BLaER1 (cell line): ENCODE data around the gene COPS3.

Experiments
- H3K27ac ChIP-seq: shearing (Covaris generic); formaldehyde crosslinking; 2 replicates; pipeline ENCODE4 v1.8.1; 2022
- H3K27me3 ChIP-seq: shearing (Covaris generic); formaldehyde crosslinking; 2 replicates; pipeline ENCODE4 v1.8.1; 2022
- H3K36me3 ChIP-seq: shearing (Covaris generic); formaldehyde crosslinking; 2 replicates; pipeline ENCODE4 v1.8.1; 2022
- H3K4me1 ChIP-seq: shearing (Covaris generic); formaldehyde crosslinking; 2 replicates; pipeline ENCODE4 v1.8.1; 2022
- H3K4me2 ChIP-seq: shearing (Covaris generic); formaldehyde crosslinking; 2 replicates; pipeline ENCODE4 v1.8.1; 2022
- H3K4me3 ChIP-seq: shearing (Covaris generic); formaldehyde crosslinking; 2 replicates; pipeline ENCODE4 v1.8.1; 2022
- H3K9ac ChIP-seq: shearing (Covaris generic); formaldehyde crosslinking; 2 replicates; pipeline ENCODE4 v1.8.1; 2022
- H3K9me3 ChIP-seq: shearing (Covaris generic); formaldehyde crosslinking; 2 replicates; pipeline ENCODE4 v1.8.1; 2022
- H4K20me1 ChIP-seq: shearing (Covaris generic); formaldehyde crosslinking; 2 replicates; pipeline ENCODE4 v1.8.1; 2022
- Cebpa-rat ChIP-seq: shearing (Covaris generic); IDR thresholded peaks from 2 replicates; pipeline ENCODE4 v1.8.1; 2022

COPS3 gene

DNA sequence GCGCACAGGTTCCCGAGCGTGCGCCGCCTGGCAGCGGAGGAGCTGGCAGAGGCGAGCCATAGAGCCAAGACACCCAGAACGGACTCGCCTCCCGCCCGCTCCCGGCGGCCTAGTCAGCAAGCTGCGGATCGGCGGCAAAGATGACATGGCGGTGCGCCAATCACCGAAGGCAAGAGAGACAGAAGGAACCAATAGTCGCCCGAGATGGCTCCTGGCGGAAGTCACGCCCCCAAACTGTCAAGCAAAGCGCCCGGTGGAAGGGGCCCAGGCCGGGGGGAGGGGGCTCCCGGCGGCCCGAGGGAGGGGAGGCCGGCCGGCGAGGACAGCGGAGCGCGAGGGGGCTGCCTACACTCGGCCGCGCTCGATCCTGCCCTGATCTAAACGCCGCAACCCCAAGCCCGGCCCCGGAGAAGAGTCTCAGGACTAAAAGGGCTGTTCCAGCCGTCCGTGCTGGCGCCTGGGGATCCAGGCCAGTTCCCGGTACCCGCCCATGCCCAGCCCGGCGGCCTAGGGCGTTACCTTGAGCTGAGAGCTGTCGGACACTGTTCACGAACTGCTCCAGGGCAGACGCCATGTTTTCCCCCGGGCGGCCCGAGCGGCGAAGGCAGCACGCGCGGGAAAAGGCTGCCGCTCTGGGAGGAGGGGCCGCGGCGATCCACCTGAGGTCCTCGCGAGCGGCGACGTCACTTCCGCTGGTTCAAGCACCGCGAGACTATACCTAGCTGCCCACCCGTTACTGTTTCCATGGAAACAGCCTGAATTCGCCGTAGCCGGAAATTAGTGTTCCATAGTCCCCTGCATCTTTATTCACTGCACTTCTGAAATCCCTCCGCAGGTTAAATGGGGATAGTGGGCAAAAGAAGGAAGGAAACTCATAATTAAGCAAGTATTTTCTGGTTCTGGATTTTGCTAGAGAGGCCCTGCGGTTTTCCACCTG is at the start of gene COPS3:
TSS of gene COPS3 (minus strand) at position 634 of the 937 bp plus-strand sequence. CDS start at position 574, 60 bp downstream.
- Histone ChIP-seq H3K27me3 (no peaks in the 10 kb centered on the region), H3K9ac (peak within 1 kb of the TSS; percentile 96), H3K4me1 (peaks cover 27% of the 10 kb centered on the region), H3K4me3 (peak within 1 kb of the TSS; percentile 82), H3K36me3 (peaks cover 20% of the 10 kb centered on the region), H3K4me2 (peak within 1 kb of the TSS; percentile 86), H4K20me1 (peaks cover 47% of the 10 kb centered on the region), H3K27ac (peak within 1 kb of the TSS; percentile 97), H3K9me3 (no peaks in the 10 kb centered on the region)
- no peak for TF ChIP-seq Cebpa-rat

DNA sequence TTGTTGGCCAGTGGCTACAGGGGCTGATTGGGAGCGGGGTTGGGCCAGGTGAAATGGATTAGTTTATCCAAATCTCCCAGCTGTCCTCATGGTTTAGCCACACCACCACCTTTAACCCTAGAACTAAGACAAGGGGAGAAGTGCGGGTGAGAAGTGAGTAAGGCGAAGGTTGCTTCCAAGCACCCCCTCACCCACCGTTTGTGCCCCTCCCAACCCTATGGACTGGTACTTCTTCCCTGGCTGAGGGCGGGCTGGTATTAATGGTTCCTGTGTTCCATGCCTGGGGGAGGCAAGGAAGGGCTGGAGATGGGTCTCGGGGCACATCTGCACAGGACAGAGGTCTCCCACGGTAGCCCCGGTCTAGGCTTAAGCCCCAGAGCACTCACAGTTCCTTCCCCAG is 47.2 kb upstream of the COPS3 start:
- no peaks in the 10 kb centered on the region for H3K9me3 ChIP-seq
- no peak overlapping the region for H3K27ac ChIP-seq
- no peaks in the 10 kb centered on the region for H4K20me1 ChIP-seq
- peaks cover 21% of the 10 kb centered on the region for H3K4me1 ChIP-seq
- H3K36me3 ChIP-seq: peaks cover 4% of the 10 kb centered on the region; the same call in 1 of the 2 replicates
- no peak overlapping the region for H3K4me2 ChIP-seq
- H3K27me3 ChIP-seq: no peaks in the 10 kb centered on the region
- H3K9ac ChIP-seq: no peak overlapping the region
- no peak overlapping the region for H3K4me3 ChIP-seq
- no peak for TF ChIP-seq Cebpa-rat

DNA sequence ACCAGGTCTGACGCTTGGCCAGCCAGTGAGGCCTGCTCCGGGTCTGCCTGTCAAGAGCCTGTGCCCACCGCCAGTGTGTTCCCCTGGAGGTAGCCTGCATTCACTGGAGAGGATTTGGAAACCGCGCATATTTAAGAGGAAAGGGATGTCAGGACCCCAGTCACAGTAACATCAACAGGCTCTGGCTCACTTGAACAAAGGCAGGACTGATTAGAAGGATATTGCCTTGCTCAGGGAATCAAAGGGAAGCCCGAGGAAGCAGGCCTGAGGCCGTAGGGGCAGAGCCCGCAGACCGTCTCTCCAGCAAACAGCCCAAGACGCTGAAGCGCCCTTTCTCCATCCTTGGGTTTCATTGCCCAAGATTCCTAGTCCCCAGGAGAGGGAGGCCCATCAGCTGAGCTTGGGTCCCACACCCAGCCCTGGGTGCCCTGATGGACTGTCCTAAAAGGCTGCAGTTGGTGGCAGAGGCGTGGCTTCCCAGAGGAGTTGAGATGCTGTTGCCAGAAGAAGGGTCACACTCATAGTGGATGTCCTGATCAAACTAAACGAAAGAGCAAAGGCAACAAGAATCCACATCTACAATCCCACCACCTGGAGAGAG is 45.3 kb upstream of the COPS3 start:
- Histone ChIP-seq H3K4me2 (no peak overlapping the region), H3K4me1 (peaks cover 10% of the 10 kb centered on the region), H3K9ac (no peak overlapping the region), H3K27me3 (no peaks in the 10 kb centered on the region), H3K9me3 (no peaks in the 10 kb centered on the region), H3K27ac (no peak overlapping the region), H3K36me3 (peaks cover 4% of the 10 kb centered on the region; the same call in 1 of the 2 replicates), H3K4me3 (no peak overlapping the region), H4K20me1 (no peaks in the 10 kb centered on the region)
- TF ChIP-seq Cebpa-rat: no peak

DNA sequence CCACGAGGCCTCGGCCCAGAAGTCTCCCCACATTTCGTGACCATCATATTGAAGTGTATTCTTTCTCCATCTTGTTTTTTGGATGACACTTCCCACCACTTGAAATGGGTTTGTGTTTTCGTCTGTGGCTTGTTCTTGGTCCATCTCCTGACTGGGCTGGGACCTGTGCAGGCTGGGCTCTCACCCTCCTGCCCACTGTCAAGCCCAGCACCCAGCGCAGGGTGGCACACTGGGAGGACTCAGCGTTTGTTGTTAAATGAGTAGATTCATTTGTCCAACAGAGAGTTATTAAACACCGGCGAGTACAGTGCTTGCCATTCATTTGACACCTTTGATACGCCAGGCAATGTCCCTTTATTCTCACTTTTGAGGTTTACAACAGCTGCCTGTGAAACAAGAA is 44.8 kb upstream of the COPS3 start:
- H3K4me1 ChIP-seq: peaks cover 10% of the 10 kb centered on the region
- no peaks in the 10 kb centered on the region for H3K9me3 ChIP-seq
- no peak overlapping the region for H3K4me3 ChIP-seq
- H3K27me3 ChIP-seq: no peaks in the 10 kb centered on the region
- peak overlapping the region; percentile 38; the same call in 1 of the 2 replicates for H3K4me2 ChIP-seq
- TF ChIP-seq Cebpa-rat: no peak
- no peak overlapping the region for H3K27ac ChIP-seq
- peaks cover 4% of the 10 kb centered on the region; the same call in 1 of the 2 replicates for H3K36me3 ChIP-seq
- no peaks in the 10 kb centered on the region for H4K20me1 ChIP-seq
- H3K9ac ChIP-seq: no peak overlapping the region

DNA sequence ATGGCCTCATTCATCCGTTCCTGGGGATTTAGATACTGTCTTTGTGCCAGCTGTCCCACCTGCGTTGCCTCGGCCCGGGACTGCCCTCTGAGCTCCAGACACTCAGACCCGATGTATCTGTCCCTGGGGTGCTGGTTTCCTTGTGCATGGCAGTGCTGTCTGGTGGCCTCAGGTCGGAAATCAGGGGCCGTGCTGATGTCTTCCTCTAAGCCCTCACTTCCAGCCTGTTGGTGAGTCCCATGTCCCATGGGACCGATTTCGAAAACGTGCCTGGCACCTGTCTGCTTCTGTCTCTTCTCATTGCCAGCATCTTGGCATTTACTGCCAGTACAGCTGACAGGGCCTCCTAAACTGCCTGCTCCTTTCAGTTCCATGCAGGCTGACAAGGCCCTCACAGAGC is 44.2 kb upstream of the COPS3 start:
- H3K4me2 ChIP-seq: peak overlapping the region; percentile 38
- peaks cover 4% of the 10 kb centered on the region; the same call in 1 of the 2 replicates for H3K36me3 ChIP-seq
- H3K27ac ChIP-seq: no peak overlapping the region
- no peak for TF ChIP-seq Cebpa-rat
- H3K4me3 ChIP-seq: no peak overlapping the region
- H3K27me3 ChIP-seq: no peaks in the 10 kb centered on the region
- no peaks in the 10 kb centered on the region for H4K20me1 ChIP-seq
- H3K9me3 ChIP-seq: no peaks in the 10 kb centered on the region
- H3K4me1 ChIP-seq: peaks cover 10% of the 10 kb centered on the region
- no peak overlapping the region for H3K9ac ChIP-seq

DNA sequence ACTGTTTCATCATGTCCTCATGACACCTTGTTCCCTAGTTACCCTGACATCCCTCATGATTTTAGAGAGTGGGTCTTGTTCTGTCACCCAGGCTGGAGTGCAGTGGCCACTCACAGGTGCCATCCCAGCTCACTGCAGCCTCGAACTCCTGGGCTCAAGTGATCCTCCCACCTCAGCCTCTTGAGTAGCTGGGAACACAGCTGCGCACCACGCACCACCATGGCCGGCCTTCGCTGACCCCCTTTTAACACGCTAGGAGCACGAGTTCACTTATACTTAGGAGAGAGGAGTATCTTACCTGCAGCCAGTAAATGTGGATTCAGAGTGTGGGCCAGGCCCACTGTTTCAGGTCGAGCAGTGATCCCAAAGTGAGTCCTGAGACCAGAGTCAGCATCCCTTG is 43.6 kb upstream of the COPS3 start:
- Histone ChIP-seq H3K4me3 (no peak overlapping the region), H3K36me3 (peaks cover 4% of the 10 kb centered on the region; the same call in 1 of the 2 replicates), H4K20me1 (no peaks in the 10 kb centered on the region), H3K4me1 (peaks cover 10% of the 10 kb centered on the region), H3K27ac (no peak overlapping the region), H3K27me3 (no peaks in the 10 kb centered on the region), H3K4me2 (0 out of 2 replicates have a peak overlapping the region, but pooled peaks have one; percentile 38), H3K9me3 (no peaks in the 10 kb centered on the region), H3K9ac (no peak overlapping the region)
- no peak for TF ChIP-seq Cebpa-rat

DNA sequence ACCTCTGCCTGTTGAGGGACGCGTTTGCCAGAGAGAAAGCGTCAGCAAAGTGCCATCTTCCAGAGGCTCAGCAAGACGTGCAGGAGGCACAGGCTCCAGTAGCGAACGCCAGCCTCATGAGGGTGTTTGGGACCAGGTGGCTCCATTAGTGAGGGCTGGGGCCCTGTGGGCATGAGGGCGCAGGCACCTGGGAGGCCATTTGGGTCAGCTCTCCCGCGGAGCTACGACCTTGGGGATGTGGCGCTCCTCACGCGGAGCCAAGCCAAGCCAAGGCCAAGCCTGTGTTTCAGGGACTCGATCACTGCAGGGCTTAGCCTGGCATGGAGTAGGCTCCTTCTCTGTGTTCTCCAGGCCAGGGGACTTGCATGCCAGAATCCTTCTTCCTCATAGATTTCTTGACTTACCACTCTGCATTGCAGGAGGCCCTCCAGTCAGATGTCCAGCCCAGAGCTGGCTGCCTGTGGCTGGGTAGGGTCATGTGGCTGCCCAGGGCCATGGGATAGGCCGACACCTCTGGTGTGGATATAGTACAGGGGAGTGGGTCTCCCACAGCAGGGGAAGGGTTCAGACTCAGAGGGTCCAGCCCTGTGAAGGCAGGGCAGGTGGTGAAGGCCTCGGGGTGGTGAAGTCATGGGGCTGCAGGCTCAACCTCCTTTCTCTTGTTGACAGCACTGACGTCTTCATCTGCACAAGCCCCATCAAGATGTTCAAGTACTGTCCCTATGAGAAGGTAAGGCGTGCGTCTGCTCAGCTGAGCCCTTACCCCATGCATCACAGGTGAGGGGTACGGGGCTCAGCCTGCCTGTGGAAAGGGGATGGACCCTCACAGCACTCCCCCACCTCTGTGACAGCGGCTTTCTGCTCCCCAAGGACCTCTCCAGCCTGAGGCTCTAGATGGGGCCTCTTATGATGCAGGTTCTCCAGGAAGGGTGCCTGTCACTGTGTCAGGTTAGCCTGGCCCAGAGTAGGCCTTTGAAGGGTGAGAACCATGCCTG is 41.8 kb upstream of the COPS3 start:
- Histone ChIP-seq H4K20me1 (no peaks in the 10 kb centered on the region), H3K4me1 (peaks cover 10% of the 10 kb centered on the region), H3K27me3 (no peaks in the 10 kb centered on the region), H3K9me3 (no peaks in the 10 kb centered on the region), H3K4me3 (no peak overlapping the region), H3K9ac (no peak overlapping the region), H3K36me3 (peaks cover 4% of the 10 kb centered on the region; the same call in 1 of the 2 replicates), H3K27ac (no peak overlapping the region), H3K4me2 (no peak overlapping the region)
- no peak for TF ChIP-seq Cebpa-rat

DNA sequence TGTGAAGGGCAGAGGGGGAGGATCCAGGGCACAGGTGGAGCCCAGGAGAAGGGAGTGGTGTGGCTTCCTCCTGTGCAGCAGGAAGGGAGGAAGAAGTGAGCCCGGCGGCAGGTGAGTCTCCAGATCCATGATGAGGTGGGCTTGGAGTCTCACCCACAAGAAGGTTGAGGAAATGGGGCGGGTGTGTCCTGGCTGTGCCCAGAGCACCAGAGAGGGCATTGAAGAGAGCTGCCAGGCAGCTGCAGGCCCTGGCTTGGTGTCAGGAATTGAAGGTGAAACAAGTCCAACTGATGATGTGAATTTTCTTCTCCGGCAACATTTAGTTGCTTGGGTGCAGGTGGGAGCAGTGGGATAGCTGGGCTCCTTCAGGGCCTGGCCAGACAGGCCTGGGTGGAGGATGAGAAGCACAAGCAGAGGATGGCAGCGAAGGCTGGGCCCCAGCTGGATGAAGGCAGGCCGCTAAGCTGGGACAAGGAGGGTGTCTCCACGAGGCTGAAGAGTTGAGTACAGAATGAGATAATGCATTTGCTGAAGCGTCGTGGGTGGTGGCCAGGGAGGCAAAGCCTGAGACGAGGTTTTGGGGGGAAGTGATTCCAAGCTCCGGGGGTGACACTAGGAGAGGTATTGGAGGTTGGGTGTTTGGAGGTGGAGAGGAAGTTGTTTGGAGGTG is 40.4 kb upstream of the COPS3 start:
- H3K27me3 ChIP-seq: no peaks in the 10 kb centered on the region

DNA sequence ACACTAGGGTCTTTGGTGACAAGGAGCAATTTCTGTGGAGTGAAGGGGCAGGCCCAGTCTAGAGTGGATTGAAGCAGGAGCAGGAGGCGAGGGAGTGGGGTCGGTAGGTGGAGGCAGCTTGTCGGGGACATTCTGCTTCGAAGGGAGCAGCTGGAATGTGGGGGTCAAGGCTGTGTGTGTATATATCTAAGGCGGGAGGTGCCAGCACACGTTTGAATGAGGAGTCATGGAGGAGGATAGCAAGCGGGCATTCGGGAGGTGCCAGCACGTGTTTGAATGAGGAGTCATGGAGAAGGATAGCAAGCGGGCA is 39.8 kb upstream of the COPS3 start:
- H3K9ac ChIP-seq: no peak overlapping the region
- no peak overlapping the region for H3K27ac ChIP-seq
- no peaks in the 10 kb centered on the region for H3K9me3 ChIP-seq
- no peaks in the 10 kb centered on the region for H4K20me1 ChIP-seq
- peaks cover 4% of the 10 kb centered on the region; the same call in 1 of the 2 replicates for H3K36me3 ChIP-seq
- H3K4me3 ChIP-seq: no peak overlapping the region
- H3K4me1 ChIP-seq: peaks cover 10% of the 10 kb centered on the region
- TF ChIP-seq Cebpa-rat: no peak
- no peak overlapping the region for H3K4me2 ChIP-seq
- no peaks in the 10 kb centered on the region for H3K27me3 ChIP-seq

More for the DNA sequence above, 40.4 kb upstream of the COPS3 start:
- no peak overlapping the region for H3K4me2 ChIP-seq
- H3K4me3 ChIP-seq: no peak overlapping the region
- no peak for TF ChIP-seq Cebpa-rat
- no peaks in the 10 kb centered on the region for H3K9me3 ChIP-seq
- H3K9ac ChIP-seq: no peak overlapping the region
- H3K36me3 ChIP-seq: peaks cover 4% of the 10 kb centered on the region; the same call in 1 of the 2 replicates
- H3K4me1 ChIP-seq: peaks cover 10% of the 10 kb centered on the region
- no peaks in the 10 kb centered on the region for H4K20me1 ChIP-seq
- H3K27ac ChIP-seq: no peak overlapping the region
